H9 (cell line): ENCODE results near the gene RTN1. TPM values are rescaled to one million over a fixed set of nuclear protein-coding genes. Genes with fewer than 3 reads are reported as not detected.

Source experiments
- DNase-seq: peaks from one replicate; pipeline ENCODE4 v3.0.0-alpha.2; 2017
- H2AFZ ChIP-seq: one replicate; pipeline ENCODE4 v1.6.1; 2013; ENCODE audit warnings: mild to moderate bottlenecking, low read length, control low read depth, moderate library complexity
- H2AK5ac ChIP-seq: 2 replicates; pipeline ENCODE4 v1.6.1; 2013; ENCODE audit warnings: low read length, control low read depth, mixed read lengths; ENCODE audit not compliant: insufficient read length
- H2BK120ac ChIP-seq: one replicate; pipeline ENCODE4 v1.6.1; 2013; ENCODE audit warnings: low read depth, mild to moderate bottlenecking, low read length, control low read depth, inconsistent platforms; ENCODE audit not compliant: poor library complexity, severe bottlenecking
- H2BK12ac ChIP-seq: 2 replicates; pipeline ENCODE4 v1.6.1; 2013; ENCODE audit warnings: low read length, control low read depth, mixed read lengths, low read depth; ENCODE audit not compliant: insufficient read length
- H2BK15ac ChIP-seq: 2 replicates; pipeline ENCODE4 v1.6.1; 2013; ENCODE audit warnings: low read depth, low read length, control low read depth
- H2BK20ac ChIP-seq: one replicate; pipeline ENCODE4 v1.6.1; 2013; ENCODE audit warnings: low read depth, mild to moderate bottlenecking, low read length, control low read depth, inconsistent platforms; ENCODE audit not compliant: poor library complexity, severe bottlenecking
- H2BK5ac ChIP-seq: 2 replicates; pipeline ENCODE4 v1.6.1; 2013; ENCODE audit warnings: low read length, control low read depth, mixed read lengths; ENCODE audit not compliant: insufficient read length
- H3K14ac ChIP-seq: 2 replicates; pipeline ENCODE4 v1.6.1; 2013; ENCODE audit warnings: low read length, control low read depth; ENCODE audit not compliant: insufficient read depth
- H3K18ac ChIP-seq: 2 replicates; pipeline ENCODE4 v1.6.1; 2013; ENCODE audit warnings: low read depth, mild to moderate bottlenecking, mixed read lengths, low read length, control low read depth; ENCODE audit not compliant: insufficient read length
- H3K23ac ChIP-seq: 2 replicates; pipeline ENCODE4 v1.6.1; 2013; ENCODE audit warnings: low read length, control low read depth, mixed read lengths, low read depth; ENCODE audit not compliant: insufficient read length
- H3K23me2 ChIP-seq: 2 replicates; pipeline ENCODE4 v1.6.1; 2013; ENCODE audit warnings: low read depth, mild to moderate bottlenecking, mixed read lengths, low read length, control low read depth; ENCODE audit not compliant: insufficient read length, poor library complexity, severe bottlenecking
- H3K27ac ChIP-seq: 2 replicates; pipeline ENCODE4 v1.5.1; 2013; ENCODE audit warnings: low read length, control low read depth, mixed read lengths, low read depth; ENCODE audit not compliant: insufficient read length
- H3K27me3 ChIP-seq: 2 replicates; pipeline ENCODE4 v1.6.1; 2013; ENCODE audit warnings: low read length, control low read depth, inconsistent platforms; ENCODE audit not compliant: insufficient read depth
- H3K4ac ChIP-seq: 2 replicates; pipeline ENCODE4 v1.6.1; 2013; ENCODE audit warnings: low read depth, mild to moderate bottlenecking, control low read depth, inconsistent platforms, low read length, moderate library complexity
- H3K4me1 ChIP-seq: 2 replicates; pipeline ENCODE4 v1.6.1; 2013; ENCODE audit warnings: low read length, control low read depth, inconsistent platforms; ENCODE audit not compliant: insufficient read depth
- H3K4me2 ChIP-seq: 2 replicates; pipeline ENCODE4 v1.6.1; 2013; ENCODE audit warnings: low read length, control low read depth, mixed read lengths; ENCODE audit not compliant: insufficient read length, insufficient read depth
- H3K56ac ChIP-seq: 2 replicates; pipeline ENCODE4 v1.6.1; 2013; ENCODE audit warnings: low read depth, mild to moderate bottlenecking, mixed read lengths, low read length, control low read depth; ENCODE audit not compliant: insufficient read length
- H3K79me1 ChIP-seq: 2 replicates; pipeline ENCODE4 v1.6.1; 2013; ENCODE audit warnings: low read depth, mild to moderate bottlenecking, moderate library complexity, low read length, control low read depth, inconsistent platforms; ENCODE audit not compliant: insufficient read depth, poor library complexity, severe bottlenecking
- H3K79me2 ChIP-seq: 2 replicates; pipeline ENCODE4 v1.6.1; 2013; ENCODE audit warnings: low read length, control low read depth, inconsistent platforms; ENCODE audit not compliant: insufficient read depth
- H3K9ac ChIP-seq: 2 replicates; pipeline ENCODE4 v1.6.1; 2013; ENCODE audit warnings: low read length, control low read depth, mixed read lengths; ENCODE audit not compliant: insufficient read length; ENCODE audit errors: extremely low read depth
- H3K9me3 ChIP-seq: one replicate; pipeline ENCODE4 v1.6.1; 2013; ENCODE audit warnings: low read depth, low read length, inconsistent platforms; ENCODE audit not compliant: control insufficient read depth
- H3T11ph ChIP-seq: one replicate; pipeline ENCODE4 v1.6.1; 2013; ENCODE audit warnings: mild to moderate bottlenecking, low read length, control low read depth, inconsistent platforms
- H4K20me1 ChIP-seq: one replicate; pipeline ENCODE4 v1.6.1; 2013; ENCODE audit not compliant: control insufficient read depth, insufficient read length, insufficient read depth
- H4K5ac ChIP-seq: 2 replicates; pipeline ENCODE4 v1.6.1; 2013; ENCODE audit warnings: low read depth, mild to moderate bottlenecking, mixed read lengths, low read length, control low read depth; ENCODE audit not compliant: insufficient read length
- H4K8ac ChIP-seq: replicated peaks from 2 replicates; pipeline ENCODE4 v1.6.1; 2013; ENCODE audit warnings: low read length, control low read depth, mixed read lengths, low read depth; ENCODE audit not compliant: insufficient read length
- H4K91ac ChIP-seq: 2 replicates; pipeline ENCODE4 v1.6.1; 2013; ENCODE audit warnings: low read depth, mild to moderate bottlenecking, moderate library complexity, mixed read lengths, low read length, control low read depth; ENCODE audit not compliant: insufficient read length
- H3K27ac Mint-ChIP-seq, 3 experiments: 2 replicates in 2 of 3; 3 replicates in 1 of 3; pipeline ENCODE4 v1.8.0; 2020 to 2021; ENCODE audit warnings: mixed read lengths in 3 of 3, mild to moderate bottlenecking in 1 of 3, moderate library complexity in 1 of 3
- H3K27me3 Mint-ChIP-seq: 2 replicates; pipeline ENCODE4 v1.8.0; 2021; ENCODE audit warnings: low read depth, mild to moderate bottlenecking, moderate library complexity, mixed read lengths
- H3K36me3 Mint-ChIP-seq, 3 experiments: 2 replicates in 2 of 3; 3 replicates in 1 of 3; pipeline ENCODE4 v1.8.0; 2020 to 2021; ENCODE audit warnings: low read depth in 3 of 3, mixed read lengths in 3 of 3; ENCODE audit not compliant: insufficient read depth in 1 of 3
- H3K4me1 Mint-ChIP-seq, 2 experiments: 2 replicates each; pipeline ENCODE4 v1.8.0; 2020; ENCODE audit warnings: mixed read lengths in 2 of 2
- H3K4me3 Mint-ChIP-seq, 2 experiments: 2 replicates in 1 of 2; 3 replicates in 1 of 2; pipeline ENCODE4 v1.8.0; 2020 to 2021; ENCODE audit warnings: mild to moderate bottlenecking in 2 of 2, mixed read lengths in 2 of 2, moderate library complexity in 1 of 2
- H3K9me3 Mint-ChIP-seq, 2 experiments: 2 replicates in 1 of 2; 3 replicates in 1 of 2; pipeline ENCODE4 v1.8.0; 2020; ENCODE audit warnings: mild to moderate bottlenecking in 2 of 2, mixed read lengths in 2 of 2, moderate library complexity in 1 of 2
- CTCF ChIP-seq: fragments of 200-600 bp; sonication (generic); conservative IDR thresholded peaks from 3 replicates; pipeline ENCODE4 v1.8.0; 2021; ENCODE audit warnings: antibody characterized with exemption, mild to moderate bottlenecking
- WGBS: extraction: QIAGEN DNeasy Blood & Tissue Kit; methylation state at CpG from one replicate; pipeline ENCODE4 v1.1.7; 2013; ENCODE audit warnings: missing lambda C conversion rate, low lambda C conversion rate, mixed read lengths; ENCODE audit not compliant: insufficient read length; ENCODE audit errors: extremely low coverage; 5-methylcytosine and 5-hydroxymethylcytosine counted together
- total RNA-seq: library from RNA; stranded (reverse); gene quantifications from 2 replicates; pipeline ENCODE4 v1.2.1, GENCODE V29; 2021

Gene RTN1
- total RNA-seq, 1 experiment from 2014 or later, result 1.8 TPM

GRCh38 chr14:59585891-59586554, 284.6 kb downstream of the RTN1 start:
- Histone ChIP-seq H2BK20ac (no peak overlapping the region), H4K20me1 (no peaks in the 10 kb centered on the region), H3K14ac (no peak overlapping the region), H4K5ac (no peak overlapping the region), H3T11ph (no peak overlapping the region), H2AFZ (no peak overlapping the region), H2AK5ac (no peak overlapping the region), H3K4me1 (no peaks in the 10 kb centered on the region; the same call in 1 of the 2 replicates), H3K4me2 (no peak overlapping the region), H3K9ac (no peak overlapping the region), H3K4ac (no peak overlapping the region), H3K79me2 (no peaks in the 10 kb centered on the region), H2BK5ac (no peak overlapping the region), H2BK15ac (no peak overlapping the region), H3K23ac (no peak overlapping the region), H3K79me1 (no peaks in the 10 kb centered on the region), H3K23me2 (no peaks in the 10 kb centered on the region), H3K27ac (no peak overlapping the region), H4K91ac (no peak overlapping the region), H2BK120ac (peak overlapping the region; percentile 28), H3K18ac (no peak overlapping the region), H3K56ac (no peak overlapping the region), H2BK12ac (no peak overlapping the region), H4K8ac (no peak overlapping the region), H3K9me3 (no peaks in the 10 kb centered on the region), H3K27me3 (no peaks in the 10 kb centered on the region)
- Mint-ChIP-seq H3K9me3 (no peaks in the 10 kb centered on the region; a peak in 1 of 5 replicates), H3K4me3 (no peak overlapping the region), H3K27me3 (no peaks in the 10 kb centered on the region), H3K27ac (no peak overlapping the region), H3K4me1 (peaks cover 0 to 3% of the 10 kb centered on the region in 2 experiments; a peak in 3 of 4 replicates), H3K36me3 (no peaks in the 10 kb centered on the region)
- TF ChIP-seq CTCF, result no peak
- no peak for DNase-seq
- WGBS, result no CpG with 5 or more reads among the region's 10 CpGs
